Middle frontal gyrus (tissue), 1 donor: ENCODE measurements around the gene RBM17.
"Not testable (repeated sequence)": the region's sequence is repeated elsewhere in the genome, so short reads cannot be mapped to it uniquely, and the experiment has no call there.

Experiments
- DNase-seq: peaks from one replicate; pipeline ENCODE4 v3.0.0-alpha.2; 2015; ENCODE audit warnings: low spot score; ENCODE audit errors: extremely low spot score

The RBM17 gene

DNA sequence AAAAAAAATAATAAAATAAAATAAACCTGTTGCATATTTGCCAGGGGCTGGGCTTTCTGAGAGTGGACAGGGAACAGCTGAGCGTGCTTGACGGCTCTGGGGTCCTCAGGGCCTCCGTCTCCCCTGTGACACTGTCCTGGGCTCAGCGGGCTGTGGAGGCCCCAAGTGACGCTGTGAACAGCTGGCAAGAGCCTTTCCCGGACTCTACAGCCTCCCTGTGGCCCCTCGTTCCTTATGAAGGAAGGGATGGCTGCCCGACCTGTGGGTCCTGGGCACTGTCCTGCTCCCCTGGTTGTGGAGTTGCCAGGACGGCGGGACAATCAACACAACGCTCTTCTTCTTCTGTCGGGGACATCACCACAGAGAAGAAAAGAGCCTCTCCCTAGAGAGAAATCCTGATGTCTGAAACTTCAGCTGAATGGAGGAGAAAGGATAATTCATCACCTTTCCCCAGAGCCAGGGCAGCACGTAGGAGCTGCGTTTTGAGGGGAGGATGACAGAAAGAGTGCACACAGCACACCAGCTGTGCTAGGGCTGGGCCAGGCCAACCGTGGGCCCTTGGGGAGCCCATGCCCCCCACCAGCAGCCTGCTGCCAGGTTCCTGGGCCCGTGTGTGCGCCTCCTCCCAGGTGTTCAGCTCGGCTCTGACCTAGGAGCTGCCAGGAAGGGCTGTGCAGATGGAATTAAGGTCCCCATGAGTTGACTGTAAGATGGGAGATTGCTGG is 45.4 kb downstream of the RBM17 start:
- no peak for DNase-seq

GRCh38 chr10:6135039-6135438 is 46.2 kb downstream of the RBM17 start:
- no peak for DNase-seq

- no peak for DNase-seq
These were observed 46.8 kb downstream of the RBM17 start for GRCh38 chr10:6135589-6136168.

DNA sequence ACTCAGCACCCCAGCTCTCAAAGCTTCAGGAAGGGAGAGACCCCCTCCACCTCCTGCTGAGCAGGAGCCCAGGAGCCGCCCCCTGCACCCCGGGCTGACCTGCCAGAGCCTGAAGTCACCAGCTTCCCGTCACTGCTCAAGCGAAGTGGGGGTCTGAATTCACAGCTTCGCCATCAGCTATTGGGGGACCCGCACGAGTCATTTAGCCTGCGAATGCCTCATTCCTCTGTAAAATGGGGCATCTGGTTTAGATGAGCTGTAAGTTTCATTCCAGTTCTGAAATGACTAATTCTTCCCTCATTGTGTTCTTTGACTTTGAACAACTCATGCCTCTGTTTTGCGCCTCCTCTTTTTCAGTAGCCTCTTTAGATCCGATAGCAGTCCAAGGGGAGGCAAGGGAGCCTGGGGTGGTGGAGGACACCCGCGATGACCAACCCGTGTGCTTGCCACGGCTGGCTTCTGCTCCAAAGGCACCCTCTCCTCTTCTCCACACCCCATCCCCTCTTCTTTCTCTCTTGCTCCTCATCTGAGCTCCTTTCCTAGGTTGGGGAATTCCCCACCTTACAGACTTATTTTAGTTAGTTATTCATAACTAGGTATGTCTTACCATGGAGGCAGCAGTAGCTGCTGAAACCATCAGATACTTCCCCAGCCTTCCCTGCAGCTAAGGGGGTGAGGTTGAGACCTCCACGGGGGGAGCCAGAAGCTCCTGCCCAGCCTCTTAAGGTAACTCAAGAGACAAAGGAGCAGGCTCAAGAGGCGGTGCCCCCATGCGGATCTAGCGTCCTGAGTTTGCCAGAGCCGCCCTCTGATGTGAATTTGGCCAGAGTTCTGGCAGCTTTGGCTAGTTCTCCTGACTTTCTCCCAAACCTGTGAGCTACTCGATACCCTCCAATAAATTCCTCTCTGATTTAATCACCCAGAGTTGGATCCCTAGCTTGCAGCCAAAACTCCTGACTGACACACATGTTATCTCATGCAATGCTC is 47.7 kb downstream of the RBM17 start:
- no peak for DNase-seq

GRCh38 chr10:6138456-6138855 is 49.6 kb downstream of the RBM17 start:
- DNase-seq = no peak

DNA sequence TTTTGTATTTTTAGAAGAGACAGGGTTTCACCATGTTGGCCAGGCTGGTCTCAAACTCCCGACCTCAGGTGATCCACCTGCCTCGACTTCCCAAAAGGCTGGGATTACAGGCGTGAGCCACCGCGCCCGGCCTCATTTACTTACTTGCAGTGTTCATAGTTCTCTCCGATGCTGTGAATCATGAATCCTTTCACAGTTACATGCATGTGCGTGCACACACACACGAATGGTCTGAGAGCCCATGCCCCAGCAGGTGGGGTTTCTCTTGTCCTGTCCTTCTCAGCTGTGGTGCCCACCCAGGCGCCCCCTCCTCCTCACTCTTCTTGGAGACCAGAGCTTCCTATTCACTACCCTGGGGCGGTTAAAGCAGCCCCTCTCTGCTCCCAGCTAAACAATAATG is 50.6 kb downstream of the RBM17 start:
- no peak for DNase-seq

GRCh38 chr10:6140141-6140841 is 51.5 kb downstream of the RBM17 start:
- DNase-seq = no peak

DNA sequence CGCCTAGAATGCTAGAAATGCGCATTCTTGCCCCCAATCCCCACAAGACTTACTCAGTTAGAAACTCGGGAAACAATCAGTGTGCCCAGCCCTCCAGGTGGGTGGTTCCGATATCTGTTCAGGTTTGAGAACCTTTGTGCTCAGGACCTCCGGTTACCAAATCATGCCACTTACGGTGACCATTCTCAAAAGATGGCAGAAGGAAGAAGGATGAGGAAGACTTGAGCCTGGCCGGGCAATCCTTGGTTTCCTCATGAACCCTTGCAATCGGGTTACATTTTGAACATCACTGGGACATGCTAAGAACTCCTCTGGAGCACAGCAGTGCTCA is 52.1 kb downstream of the RBM17 start:
- no peak for DNase-seq

DNA sequence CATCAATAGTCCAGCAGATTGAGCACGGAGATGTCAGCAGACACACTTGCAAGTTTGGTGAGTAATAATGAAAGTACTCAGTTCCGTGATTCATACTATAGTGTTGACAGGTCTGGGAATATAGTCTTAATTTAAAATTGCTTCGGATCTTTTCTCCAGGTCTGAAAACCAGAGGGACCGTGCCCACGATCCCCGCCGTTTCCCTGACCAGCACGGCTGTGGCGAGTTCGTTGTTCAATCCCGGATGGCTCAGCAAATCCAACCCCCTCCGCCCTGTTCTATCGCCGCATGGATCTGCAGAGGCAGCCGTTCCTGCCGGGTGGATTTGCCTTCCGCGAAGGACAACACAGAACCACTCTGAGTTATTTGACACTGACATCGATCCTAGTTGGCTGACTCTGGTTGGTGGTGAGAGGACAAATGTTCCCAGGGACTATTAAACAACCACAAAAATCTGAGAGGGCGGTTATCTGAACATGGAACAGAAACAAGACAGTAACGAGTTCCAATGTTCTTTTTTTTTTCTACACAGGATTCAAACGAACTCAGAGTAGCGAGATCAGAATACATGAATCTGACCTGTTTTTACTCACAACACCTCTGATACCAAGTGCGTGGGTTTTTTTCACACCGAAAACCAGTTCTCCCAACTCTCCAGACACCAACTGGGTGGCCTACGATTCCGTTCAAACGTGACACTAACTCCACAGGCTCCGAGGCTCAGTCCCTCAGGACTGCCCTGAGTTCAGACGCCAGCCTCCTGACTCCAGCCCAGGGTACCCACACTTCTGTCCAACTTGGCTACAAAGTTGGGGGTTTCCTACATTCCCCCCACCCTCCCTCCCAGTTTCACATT is 52.7 kb downstream of the RBM17 start:
- no peak for DNase-seq

GRCh38 chr10:6142186-6142585 is 53.4 kb downstream of the RBM17 start:
- not testable (repeated sequence) for DNase-seq

GRCh38 chr10:6142644-6143043 is 53.8 kb downstream of the RBM17 start:
- DNase-seq = no peak

- no peak for DNase-seq
These were observed 54.3 kb downstream of the RBM17 start for GRCh38 chr10:6143181-6143580.

DNA sequence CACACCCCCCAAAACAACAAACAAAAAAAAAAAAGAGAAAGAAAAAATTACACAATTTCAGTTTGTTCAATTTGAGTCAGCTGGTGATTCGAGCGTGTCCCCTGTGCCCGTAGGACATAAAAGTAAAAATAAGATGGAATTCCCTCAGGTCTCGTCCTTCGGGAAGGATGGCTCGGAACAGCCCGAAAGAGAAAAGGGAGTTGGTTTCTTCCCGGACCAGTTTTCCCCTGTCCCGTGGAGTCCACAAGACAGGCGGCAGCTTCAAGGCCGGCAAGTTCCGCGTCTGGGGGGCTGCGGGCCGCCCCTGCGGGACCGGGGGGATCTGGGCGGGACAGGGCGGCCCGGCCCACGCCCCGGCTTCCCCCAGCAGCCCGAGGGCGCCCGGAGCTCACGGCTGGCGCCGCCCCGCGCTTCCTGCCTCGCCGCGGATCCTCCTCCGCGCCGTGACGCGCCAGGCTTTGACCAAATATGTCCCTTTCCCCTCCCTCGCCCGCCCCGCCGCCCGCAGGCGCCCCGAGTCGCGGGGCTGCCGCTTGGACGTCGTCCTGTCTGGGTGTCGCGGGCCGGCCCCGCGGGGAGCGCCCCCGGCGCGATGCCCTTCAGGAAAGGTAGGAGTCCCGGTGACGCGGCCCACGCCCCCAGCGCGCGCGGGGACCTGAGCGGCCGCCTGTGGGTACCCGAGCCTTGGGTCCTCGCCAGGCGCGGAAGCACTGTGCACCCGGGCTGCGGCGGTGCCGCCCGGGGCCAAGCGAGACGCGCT is 55.8 kb downstream of the RBM17 start:
- peak; percentile 71 for DNase-seq

DNA sequence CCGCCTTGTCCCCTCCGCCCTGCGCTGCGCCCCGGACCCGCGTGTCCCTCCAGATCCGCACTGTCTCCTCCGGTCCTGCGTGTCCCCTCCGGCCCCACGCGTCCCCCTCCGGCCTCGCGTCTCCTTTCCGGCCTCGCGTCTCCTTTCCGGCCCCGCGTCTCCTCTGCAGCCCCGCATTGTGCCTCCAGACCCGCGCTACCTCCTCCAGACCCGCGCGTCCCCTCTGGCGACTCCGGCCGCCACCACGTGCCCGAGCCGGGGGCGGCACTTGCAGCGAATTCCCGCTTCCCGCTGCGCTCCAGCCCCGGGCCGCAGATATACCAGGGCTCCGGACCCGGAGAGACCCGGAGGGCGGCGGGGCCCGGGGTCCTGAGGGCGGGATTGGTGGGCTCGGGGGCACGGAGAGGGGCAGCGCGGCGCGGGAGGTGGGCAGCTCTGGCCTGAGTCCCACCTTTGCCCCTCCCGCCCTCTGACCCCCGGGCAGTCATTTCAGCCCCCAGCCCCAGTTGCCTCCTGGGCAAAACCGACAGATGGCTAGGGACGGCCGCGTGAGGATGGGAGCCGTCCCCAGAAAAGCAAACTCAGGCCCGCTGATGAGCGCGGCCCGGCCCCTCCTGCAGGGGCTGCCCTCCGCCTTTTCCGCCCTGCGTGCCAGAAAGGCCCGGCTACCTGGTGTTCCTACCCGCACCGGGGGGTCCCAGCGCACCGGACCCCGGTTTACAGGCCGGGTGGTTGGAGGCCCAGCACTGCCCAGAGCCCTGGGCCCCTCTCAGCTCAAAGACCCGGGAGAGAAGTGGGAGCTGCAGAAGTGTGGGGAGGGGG is 56.5 kb downstream of the RBM17 start:
- DNase-seq = no peak

- DNase-seq = no peak
These were observed 57.4 kb downstream of the RBM17 start for GRCh38 chr10:6146013-6146785.

DNA sequence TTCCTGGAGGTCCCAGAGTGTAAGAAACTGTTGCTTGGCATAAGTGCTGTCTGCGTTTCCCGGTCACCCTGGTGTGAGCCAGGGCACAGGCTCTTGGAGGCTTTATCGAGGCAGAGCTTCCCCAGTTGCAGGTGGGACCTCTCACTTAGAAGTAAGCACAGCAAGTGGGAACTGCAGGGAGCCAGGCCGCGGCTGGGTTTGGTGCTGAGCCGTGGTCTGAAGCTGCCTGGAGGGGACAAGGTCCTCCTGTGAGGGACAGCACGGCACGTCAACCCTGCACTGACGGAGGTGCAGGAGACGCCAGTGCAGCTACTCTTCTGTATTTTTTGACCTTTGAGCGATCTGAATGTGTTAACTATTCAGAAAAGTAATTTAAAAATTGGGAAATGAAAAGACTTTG is 58.1 kb downstream of the RBM17 start:
- DNase-seq = no peak

GRCh38 chr10:6148251-6148701 is 59.4 kb downstream of the RBM17 start:
- DNase-seq = no peak

GRCh38 chr10:6148908-6149307 is 60.1 kb downstream of the RBM17 start:
- DNase-seq = no peak
